ENCODE results near the gene OGFRL1.

DNA sequence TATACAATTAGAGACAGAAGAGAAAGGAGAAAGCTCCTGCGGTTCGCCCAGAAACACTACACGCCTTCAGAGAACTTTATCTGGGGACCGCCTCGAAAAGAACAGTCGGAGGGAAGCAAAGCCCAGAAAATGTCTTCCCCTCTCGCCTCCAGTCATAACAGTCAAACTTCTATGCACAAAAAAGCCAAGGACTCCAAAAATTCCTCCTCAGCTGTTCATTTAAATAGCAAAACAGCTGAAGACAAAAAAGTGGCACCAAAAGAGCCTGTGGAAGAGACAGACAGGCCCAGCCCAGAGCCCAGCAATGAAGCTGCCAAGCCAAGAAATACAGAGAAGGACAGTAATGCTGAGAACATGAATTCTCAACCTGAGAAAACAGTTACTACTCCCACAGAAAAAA, 12.9 kb downstream of the OGFRL1 start:
- TF ChIP-seq, protein P1, sequence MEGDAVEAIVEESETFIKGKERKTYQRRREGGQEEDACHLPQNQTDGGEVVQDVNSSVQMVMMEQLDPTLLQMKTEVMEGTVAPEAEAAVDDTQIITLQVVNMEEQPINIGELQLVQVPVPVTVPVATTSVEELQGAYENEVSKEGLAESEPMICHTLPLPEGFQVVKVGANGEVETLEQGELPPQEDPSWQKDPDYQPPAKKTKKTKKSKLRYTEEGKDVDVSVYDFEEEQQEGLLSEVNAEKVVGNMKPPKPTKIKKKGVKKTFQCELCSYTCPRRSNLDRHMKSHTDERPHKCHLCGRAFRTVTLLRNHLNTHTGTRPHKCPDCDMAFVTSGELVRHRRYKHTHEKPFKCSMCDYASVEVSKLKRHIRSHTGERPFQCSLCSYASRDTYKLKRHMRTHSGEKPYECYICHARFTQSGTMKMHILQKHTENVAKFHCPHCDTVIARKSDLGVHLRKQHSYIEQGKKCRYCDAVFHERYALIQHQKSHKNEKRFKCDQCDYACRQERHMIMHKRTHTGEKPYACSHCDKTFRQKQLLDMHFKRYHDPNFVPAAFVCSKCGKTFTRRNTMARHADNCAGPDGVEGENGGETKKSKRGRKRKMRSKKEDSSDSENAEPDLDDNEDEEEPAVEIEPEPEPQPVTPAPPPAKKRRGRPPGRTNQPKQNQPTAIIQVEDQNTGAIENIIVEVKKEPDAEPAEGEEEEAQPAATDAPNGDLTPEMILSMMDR (IDR thresholded peaks at IDR 0.05; ENCODE audit: insufficient read depth, low read depth, low read length), result no peak
- TF ChIP-seq EZH2 (IDR thresholded peaks at IDR 0.05; ENCODE audit: insufficient read depth, low read length), result no peak

Measured in astrocyte (in vitro differentiated cells and primary cell).